NCI-H146 treated with DMSO at 0.1 percent for 48 hours (cell line): ENCODE measurements around the gene VGLL1.

Source experiments
- DNase-seq: peaks from one replicate; lab custom pipeline; 2025; ENCODE audit not compliant: unreplicated experiment; lab: John Stamatoyannopoulos, UW

VGLL1 gene

GRCh38 chrX:136551410-136551809 is 19.4 kb downstream of the VGLL1 start:
- DNase-seq, result no peak

GRCh38 chrX:136555694-136556093 is 23.7 kb downstream of the VGLL1 start:
- no peak for DNase-seq

- no peak for DNase-seq
These were observed 40.0 kb downstream of the VGLL1 start for GRCh38 chrX:136572030-136572429.

DNA sequence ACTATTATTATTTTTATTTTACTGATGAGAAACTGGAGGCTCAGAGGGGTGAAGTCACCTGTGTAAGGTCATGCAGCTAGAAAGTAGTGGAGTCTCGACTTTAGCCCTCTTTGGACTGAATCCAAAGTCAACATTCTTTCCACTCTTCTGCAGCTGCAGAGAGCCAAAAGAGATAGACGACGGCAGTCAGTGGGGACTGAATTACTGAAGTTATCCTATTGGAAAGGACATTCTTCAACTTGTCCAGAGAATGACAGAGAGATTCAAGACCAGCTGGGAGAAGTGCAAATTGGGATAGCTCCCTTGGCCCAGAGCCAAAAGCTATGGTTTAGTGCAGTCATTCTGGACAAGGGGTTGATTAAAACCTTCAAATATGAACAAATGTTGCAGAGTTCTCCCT is 42.5 kb downstream of the VGLL1 start:
- DNase-seq, result no peak

GRCh38 chrX:136577552-136577951 is 45.5 kb downstream of the VGLL1 start:
- DNase-seq, result peak; percentile 8

- no peak for DNase-seq
These were observed 48.3 kb downstream of the VGLL1 start for GRCh38 chrX:136580316-136580715.

GRCh38 chrX:136582624-136583023 is 50.6 kb downstream of the VGLL1 start:
- DNase-seq, result no peak

DNA sequence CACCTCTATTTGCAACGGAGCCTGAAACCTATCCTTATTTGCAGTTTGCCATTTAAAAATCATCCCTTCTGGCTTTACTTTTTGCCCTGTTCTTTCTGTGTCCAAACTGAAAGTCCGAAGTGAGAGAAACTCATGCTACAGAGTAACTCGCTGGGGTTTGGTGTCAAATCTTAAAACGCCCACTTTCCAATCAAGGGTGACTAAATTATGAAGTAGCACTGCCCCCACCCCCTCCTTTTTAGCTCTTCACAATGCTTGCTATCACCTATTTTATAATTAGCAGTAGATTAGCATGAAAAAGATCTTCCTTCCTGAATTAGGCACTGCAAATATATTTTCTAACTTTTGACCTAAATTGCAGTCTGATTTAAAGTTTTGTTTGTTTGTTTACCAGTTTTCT is 52.5 kb downstream of the VGLL1 start:
- DNase-seq, result no peak

GRCh38 chrX:136585262-136585661 is 53.2 kb downstream of the VGLL1 start:
- DNase-seq, result no peak

- DNase-seq, result no peak
These were observed 53.9 kb downstream of the VGLL1 start for GRCh38 chrX:136585960-136586359.

DNA sequence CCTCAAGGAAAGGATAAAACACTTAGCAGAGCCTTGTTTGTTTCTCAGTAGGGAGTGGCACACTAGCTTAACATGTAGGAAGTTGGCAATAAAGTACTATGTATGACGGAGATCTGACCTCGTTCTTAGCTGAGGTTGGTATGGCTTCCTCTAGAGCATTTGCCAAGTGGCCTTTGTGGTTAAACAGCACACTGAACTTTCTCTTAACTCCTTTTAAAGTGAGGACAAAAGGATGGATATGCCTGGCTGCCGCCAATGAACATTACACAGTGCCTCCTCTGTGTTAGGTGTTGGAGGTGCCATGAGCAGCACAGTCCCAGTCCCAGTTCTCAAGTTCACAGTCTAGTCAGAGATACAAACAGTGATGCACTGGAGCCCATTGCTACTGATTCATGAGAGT is 54.4 kb downstream of the VGLL1 start:
- no peak for DNase-seq

GRCh38 chrX:136587532-136587931 is 55.5 kb downstream of the VGLL1 start:
- no peak for DNase-seq

GRCh38 chrX:136588036-136588435 is 56.0 kb downstream of the VGLL1 start:
- no peak for DNase-seq

DNA sequence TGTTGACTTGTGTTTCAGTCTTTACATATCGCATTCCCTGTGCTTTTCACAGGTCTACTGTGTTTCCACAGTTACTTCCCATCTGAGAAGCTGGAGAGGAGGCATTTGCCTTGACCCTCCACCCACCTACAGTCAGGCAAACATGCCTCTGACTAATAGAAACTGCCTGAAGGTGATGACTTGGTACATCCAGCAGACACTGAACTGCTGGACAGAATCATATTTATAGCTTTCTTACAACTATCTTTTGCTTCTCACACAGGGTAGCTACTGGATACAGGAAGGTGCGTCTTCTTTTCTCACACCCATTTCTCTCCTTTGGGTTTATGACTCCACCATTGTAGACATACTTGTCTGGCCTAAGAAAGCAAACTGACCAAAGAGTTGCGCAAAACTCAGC is 58.0 kb downstream of the VGLL1 start:
- no peak for DNase-seq

GRCh38 chrX:136597356-136597755 is 65.3 kb downstream of the VGLL1 start:
- no peak for DNase-seq

DNA sequence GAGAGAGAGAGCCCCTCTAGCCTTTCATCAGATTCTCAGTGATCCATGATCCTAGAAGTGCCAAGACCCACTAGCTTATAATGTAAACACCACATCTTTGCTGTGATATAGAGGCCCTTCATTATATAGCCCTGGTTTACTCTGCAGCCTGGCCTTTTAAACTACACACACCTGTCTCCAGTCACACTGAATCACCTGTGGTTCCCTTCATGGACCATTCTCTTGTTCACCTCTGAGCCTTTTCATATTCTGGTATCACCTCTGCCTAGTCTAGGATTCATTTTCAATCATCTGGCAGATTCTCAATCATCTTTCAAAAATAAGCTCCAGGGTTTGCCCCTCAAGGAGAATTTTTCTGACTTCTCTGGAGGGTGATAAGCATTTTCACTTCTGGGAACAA is 65.9 kb downstream of the VGLL1 start:
- no peak for DNase-seq

DNA sequence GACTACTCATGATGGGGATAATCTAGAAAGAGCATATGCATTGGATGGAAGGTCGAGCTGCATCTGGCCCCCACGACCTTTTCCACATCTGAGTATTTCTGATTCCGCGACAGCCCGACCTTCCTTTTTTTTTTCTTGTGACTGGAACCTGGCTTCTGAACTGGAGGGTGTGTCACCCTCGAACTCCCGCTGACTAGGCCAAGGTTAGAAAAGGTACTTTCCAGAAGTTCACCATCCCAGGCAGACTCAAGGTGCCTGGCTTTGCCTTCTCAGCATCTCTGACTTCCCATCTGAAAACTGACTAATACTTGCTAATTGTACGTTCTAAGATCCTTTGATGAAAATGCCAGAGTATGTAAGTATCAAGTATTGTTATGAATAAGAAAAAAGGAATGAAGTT is 66.6 kb downstream of the VGLL1 start:
- DNase-seq, result no peak

GRCh38 chrX:136600059-136600458 is 68.0 kb downstream of the VGLL1 start:
- DNase-seq, result no peak
